ENCODE results near the gene DAB2IP.
"Not testable (repeated sequence)": the region's sequence is repeated elsewhere in the genome, so short reads cannot be mapped to it uniquely, and the experiment has no call there.

GRCh38 chr9:121792476-121792875 lies 141.0 kb downstream of the DAB2IP start:
- TF ChIP-seq CTCF (conservative IDR thresholded peaks at IDR 0.05 in 1 of 2, IDR thresholded peaks at IDR 0.05 in 1 of 2; ENCODE audit: low read depth in 1 of 2, low read length in 2 of 2); EZH2 (IDR thresholded peaks at IDR 0.05; ENCODE audit: low read length, missing control alignments): not testable (repeated sequence)
